DND-41 (cell line): ENCODE measurements around the gene TMEM250.
"Not testable (repeated sequence)": the region's sequence is repeated elsewhere in the genome, so short reads cannot be mapped to it uniquely, and the experiment has no call there.

Experiments
- ATAC-seq: fragments of 200-7000 bp; cut with Tn5 transposase; 3 replicates; pipeline ENCODE4 v1.9.1; 2021; ENCODE audit warnings: low read depth; ENCODE audit not compliant: insufficient read depth
- DNase-seq: peaks from one replicate; pipeline ENCODE4 v3.0.0-alpha.2; 2020
- H2AFZ ChIP-seq: 2 replicates; pipeline ENCODE4 v1.6.0; 2012; ENCODE audit warnings: low read depth, low read length
- H3K27ac ChIP-seq: 2 replicates; pipeline ENCODE4 v1.5.1; 2012; ENCODE audit warnings: low read length, inconsistent platforms
- H3K27me3 ChIP-seq: fragments of 200-600 bp; sonication (generic); 2 replicates; pipeline ENCODE4 v1.6.0; 2012; ENCODE audit warnings: low read length, mild to moderate bottlenecking, inconsistent platforms; ENCODE audit not compliant: insufficient read depth, poor library complexity
- H3K36me3 ChIP-seq: 2 replicates; pipeline ENCODE4 v1.5.1; 2012; ENCODE audit warnings: low read length, inconsistent platforms; ENCODE audit not compliant: insufficient read depth
- H3K4me1 ChIP-seq: 2 replicates; pipeline ENCODE4 v1.5.1; 2012; ENCODE audit warnings: mild to moderate bottlenecking, low read length; ENCODE audit not compliant: insufficient read depth
- H3K4me2 ChIP-seq: 2 replicates; pipeline ENCODE4 v1.6.0; 2012; ENCODE audit warnings: mild to moderate bottlenecking, moderate library complexity, low read length, inconsistent platforms; ENCODE audit not compliant: insufficient read depth
- H3K4me3 ChIP-seq, 2 experiments: fragments of 200-600 bp in 1 of 2; shearing (Covaris generic) in 1 of 2; 2 replicates each; pipeline ENCODE4 v1.5.1; 2012 to 2016; ENCODE audit warnings: inconsistent platforms in 2 of 2, low read length in 2 of 2, mild to moderate bottlenecking in 2 of 2, low read depth in 1 of 2, moderate library complexity in 1 of 2
- H3K79me2 ChIP-seq: 2 replicates; pipeline ENCODE4 v1.6.0; 2012; ENCODE audit warnings: low read length, inconsistent platforms; ENCODE audit not compliant: insufficient read depth
- H3K9ac ChIP-seq: 2 replicates; pipeline ENCODE4 v1.6.0; 2012; ENCODE audit warnings: low read depth, mild to moderate bottlenecking, inconsistent platforms, low read length, moderate library complexity
- H3K9me3 ChIP-seq: 2 replicates; pipeline ENCODE4 v1.5.1; 2012; ENCODE audit warnings: low read length, moderate library complexity, mild to moderate bottlenecking, inconsistent platforms; ENCODE audit not compliant: insufficient read depth, severe bottlenecking
- H4K20me1 ChIP-seq: 2 replicates; pipeline ENCODE4 v1.6.0; 2012; ENCODE audit warnings: low read length; ENCODE audit not compliant: insufficient read depth
- EZH2 ChIP-seq: IDR thresholded peaks from 3 replicates; pipeline ENCODE4 v1.6.1; 2012; ENCODE audit warnings: borderline replicate concordance, low read depth, mild to moderate bottlenecking, moderate library complexity, low read length, inconsistent platforms; ENCODE audit not compliant: severe bottlenecking
- TF ChIP-seq, protein P1 (sequence below): IDR thresholded peaks from 2 replicates; pipeline ENCODE4 v1.5.1; 2012; ENCODE audit warnings: borderline replicate concordance, low read length, moderate library complexity, mild to moderate bottlenecking; ENCODE audit not compliant: poor library complexity, severe bottlenecking; ENCODE audit errors: extremely low read depth

The TMEM250 gene

GRCh38 chr9:136151848-136152542 is 33.3 kb upstream of the TMEM250 start:
- no peaks in the 10 kb centered on the region for H4K20me1 ChIP-seq
- TF ChIP-seq EZH2, result no peak
- TF ChIP-seq, protein P1, sequence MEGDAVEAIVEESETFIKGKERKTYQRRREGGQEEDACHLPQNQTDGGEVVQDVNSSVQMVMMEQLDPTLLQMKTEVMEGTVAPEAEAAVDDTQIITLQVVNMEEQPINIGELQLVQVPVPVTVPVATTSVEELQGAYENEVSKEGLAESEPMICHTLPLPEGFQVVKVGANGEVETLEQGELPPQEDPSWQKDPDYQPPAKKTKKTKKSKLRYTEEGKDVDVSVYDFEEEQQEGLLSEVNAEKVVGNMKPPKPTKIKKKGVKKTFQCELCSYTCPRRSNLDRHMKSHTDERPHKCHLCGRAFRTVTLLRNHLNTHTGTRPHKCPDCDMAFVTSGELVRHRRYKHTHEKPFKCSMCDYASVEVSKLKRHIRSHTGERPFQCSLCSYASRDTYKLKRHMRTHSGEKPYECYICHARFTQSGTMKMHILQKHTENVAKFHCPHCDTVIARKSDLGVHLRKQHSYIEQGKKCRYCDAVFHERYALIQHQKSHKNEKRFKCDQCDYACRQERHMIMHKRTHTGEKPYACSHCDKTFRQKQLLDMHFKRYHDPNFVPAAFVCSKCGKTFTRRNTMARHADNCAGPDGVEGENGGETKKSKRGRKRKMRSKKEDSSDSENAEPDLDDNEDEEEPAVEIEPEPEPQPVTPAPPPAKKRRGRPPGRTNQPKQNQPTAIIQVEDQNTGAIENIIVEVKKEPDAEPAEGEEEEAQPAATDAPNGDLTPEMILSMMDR, result no peak
- H2AFZ ChIP-seq, result no peak overlapping the region
- ATAC-seq (no peak), DNase-seq (no peak)
- H3K79me2 ChIP-seq, result no peaks in the 10 kb centered on the region
- H3K4me3 ChIP-seq, result no peak overlapping the region
- H3K4me2 ChIP-seq, result no peak overlapping the region
- no peaks in the 10 kb centered on the region for H3K36me3 ChIP-seq
- H3K27ac ChIP-seq, result no peak overlapping the region
- H3K9me3 ChIP-seq, result no peaks in the 10 kb centered on the region
- H3K27me3 ChIP-seq, result no peaks in the 10 kb centered on the region
- no peak overlapping the region for H3K9ac ChIP-seq
- H3K4me1 ChIP-seq, result no peaks in the 10 kb centered on the region

GRCh38 chr9:136151214-136151804 is 32.6 kb upstream of the TMEM250 start:
- ATAC-seq, result no peak
- Histone ChIP-seq H2AFZ (no peak overlapping the region), H3K9me3 (no peaks in the 10 kb centered on the region), H3K27me3 (no peaks in the 10 kb centered on the region), H3K4me1 (no peaks in the 10 kb centered on the region), H4K20me1 (no peaks in the 10 kb centered on the region), H3K4me3 (no peak overlapping the region), H3K79me2 (no peaks in the 10 kb centered on the region), H3K27ac (no peak overlapping the region), H3K4me2 (no peak overlapping the region), H3K36me3 (no peaks in the 10 kb centered on the region), H3K9ac (no peak overlapping the region)
- DNase-seq, result no peak
- TF ChIP-seq, protein P1, result no peak
- TF ChIP-seq EZH2, result no peak

DNA sequence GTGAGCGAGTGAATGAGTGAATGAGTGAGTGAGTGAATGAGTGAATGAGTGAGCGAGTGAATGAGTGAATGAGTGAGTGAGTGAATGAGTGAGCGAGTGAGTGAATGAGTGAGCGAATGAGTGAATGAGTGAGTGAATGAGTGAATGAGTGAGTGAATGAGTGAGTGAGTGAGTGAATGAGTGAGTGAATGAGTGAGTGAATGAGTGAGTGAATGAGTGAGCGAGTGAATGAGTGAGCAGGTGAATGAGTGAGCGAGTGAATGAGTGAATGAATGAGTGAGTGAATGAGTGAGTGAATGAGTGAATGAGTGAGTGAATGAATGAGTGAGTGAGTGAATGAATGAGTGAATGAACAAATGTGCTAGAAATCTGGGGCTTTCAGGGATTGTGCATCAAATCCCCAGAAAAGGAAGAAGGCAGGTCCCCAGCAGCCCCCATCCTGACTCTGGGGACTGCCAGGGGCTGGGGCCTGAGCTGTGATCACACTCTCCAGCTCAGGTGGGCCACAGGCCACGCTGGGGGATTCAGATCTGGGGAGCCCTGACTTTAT is 32.1 kb upstream of the TMEM250 start:
- not testable (repeated sequence) for H3K4me2 ChIP-seq

GRCh38 chr9:136149853-136150252 is 31.2 kb upstream of the TMEM250 start:
- DNase-seq (no peak), ATAC-seq (no peak)
- no peak overlapping the region for H2AFZ ChIP-seq
- H3K4me3 ChIP-seq, result no peak overlapping the region
- no peak overlapping the region for H3K9ac ChIP-seq
- no peak overlapping the region for H3K27ac ChIP-seq
- no peaks in the 10 kb centered on the region for H3K79me2 ChIP-seq
- no peaks in the 10 kb centered on the region for H3K4me1 ChIP-seq
- H3K4me2 ChIP-seq, result no peak overlapping the region
- H3K9me3 ChIP-seq, result no peaks in the 10 kb centered on the region
- no peaks in the 10 kb centered on the region for H3K27me3 ChIP-seq
- TF ChIP-seq, protein P1, result no peak
- no peak for TF ChIP-seq EZH2
- H4K20me1 ChIP-seq, result no peaks in the 10 kb centered on the region
- no peaks in the 10 kb centered on the region for H3K36me3 ChIP-seq

More for the DNA sequence above, 32.1 kb upstream of the TMEM250 start:
- H3K4me1 ChIP-seq, DNase-seq, H2AFZ ChIP-seq, ATAC-seq, H4K20me1 ChIP-seq, H3K9ac ChIP-seq, H3K79me2 ChIP-seq, H3K4me3 ChIP-seq, H3K36me3 ChIP-seq, H3K27me3 ChIP-seq, H3K27ac ChIP-seq, H3K9me3 ChIP-seq: not testable (repeated sequence)
